Lower leg skin (tissue), 3 donors: ENCODE results near the gene SBK3.

Experiments
- POLR2A ChIP-seq, 2 donors: fragments of 450-650 bp; IDR thresholded peaks; one replicate each; pipeline ENCODE4 v1.6.1; 2016 to 2017; ENCODE audit warnings: antibody characterized with exemption in 2 of 2, mild to moderate bottlenecking in 1 of 2, moderate library complexity in 1 of 2
- TF ChIP-seq, protein P1 (sequence below), 3 donors: fragments of 450-650 bp; IDR thresholded peaks; one replicate each; pipeline ENCODE4 v1.5.1; 2016; ENCODE audit warnings: antibody characterized with exemption in 3 of 3, mild to moderate bottlenecking in 3 of 3, moderate library complexity in 2 of 3

DNA sequence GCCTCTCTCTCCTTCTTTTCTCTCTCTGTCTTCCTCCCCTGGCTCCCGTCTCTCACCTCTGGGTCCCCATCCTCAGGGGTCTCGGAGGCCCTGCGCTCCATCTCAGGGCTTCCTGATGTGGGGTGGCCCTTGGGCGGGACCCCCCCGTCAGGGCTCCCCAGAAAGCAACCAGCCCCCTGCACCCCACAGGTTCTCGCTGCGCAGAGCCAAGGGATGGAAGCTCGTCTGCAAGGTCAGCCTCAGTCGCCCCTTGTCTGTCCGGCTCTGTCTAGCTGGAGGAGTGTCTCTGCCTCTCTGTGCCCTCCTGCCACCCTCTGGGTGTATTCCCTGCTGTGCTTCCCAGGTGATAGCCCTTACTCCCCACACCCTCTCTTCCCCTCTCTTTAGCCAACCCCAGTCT, at the start of gene SBK3:
- no peak for TF ChIP-seq POLR2A (IDR thresholded peaks at IDR 0.05)
- TF ChIP-seq, protein P1, sequence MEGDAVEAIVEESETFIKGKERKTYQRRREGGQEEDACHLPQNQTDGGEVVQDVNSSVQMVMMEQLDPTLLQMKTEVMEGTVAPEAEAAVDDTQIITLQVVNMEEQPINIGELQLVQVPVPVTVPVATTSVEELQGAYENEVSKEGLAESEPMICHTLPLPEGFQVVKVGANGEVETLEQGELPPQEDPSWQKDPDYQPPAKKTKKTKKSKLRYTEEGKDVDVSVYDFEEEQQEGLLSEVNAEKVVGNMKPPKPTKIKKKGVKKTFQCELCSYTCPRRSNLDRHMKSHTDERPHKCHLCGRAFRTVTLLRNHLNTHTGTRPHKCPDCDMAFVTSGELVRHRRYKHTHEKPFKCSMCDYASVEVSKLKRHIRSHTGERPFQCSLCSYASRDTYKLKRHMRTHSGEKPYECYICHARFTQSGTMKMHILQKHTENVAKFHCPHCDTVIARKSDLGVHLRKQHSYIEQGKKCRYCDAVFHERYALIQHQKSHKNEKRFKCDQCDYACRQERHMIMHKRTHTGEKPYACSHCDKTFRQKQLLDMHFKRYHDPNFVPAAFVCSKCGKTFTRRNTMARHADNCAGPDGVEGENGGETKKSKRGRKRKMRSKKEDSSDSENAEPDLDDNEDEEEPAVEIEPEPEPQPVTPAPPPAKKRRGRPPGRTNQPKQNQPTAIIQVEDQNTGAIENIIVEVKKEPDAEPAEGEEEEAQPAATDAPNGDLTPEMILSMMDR (IDR thresholded peaks at IDR 0.05), result no peak
